Mucosa of descending colon (tissue), 3 donors: ENCODE data around the gene POLR2H. TPM values are rescaled to one million over a fixed set of nuclear protein-coding genes. Genes with fewer than 3 reads are reported as not detected.
A peak's percentile ranks its signal among the peaks of the same experiment; 100 is the strongest.

ENCODE experiments used
- ATAC-seq: fragments of 200-7000 bp; cut with Tn5 transposase; one replicate; pipeline ENCODE4 v1.9.1; 2020; ENCODE audit warnings: mild to moderate bottlenecking, moderate library complexity
- DNase-seq, 3 donors: peaks; one replicate each; pipeline ENCODE4 v3.0.0-alpha.2; 2020
- H3K36me3 ChIP-seq: fragments of 200-600 bp; one replicate; pipeline ENCODE4 v1.8.0; 2021; ENCODE audit warnings: low read depth, mild to moderate bottlenecking
- H3K4me1 ChIP-seq: fragments of 200-600 bp; one replicate; pipeline ENCODE4 v1.8.0; 2021; ENCODE audit warnings: low read depth, mild to moderate bottlenecking
- H3K4me3 ChIP-seq: fragments of 200-600 bp; one replicate; pipeline ENCODE4 v1.8.0; 2021; ENCODE audit warnings: mild to moderate bottlenecking
- H3K9me3 ChIP-seq: fragments of 200-600 bp; one replicate; pipeline ENCODE4 v1.8.0; 2021; ENCODE audit warnings: mild to moderate bottlenecking
- intact Hi-C, 2 donors: fragments of 100-400 bp; cut with DNase I in 1 of 2; cut with micrococcal nuclease in 1 of 2; formaldehyde crosslinking; loops; one replicate each; pipeline versions ENCODE4 v1.11.0 to v1.11.1; 2022; cut with DNase I, micrococcal nuclease
- total RNA-seq, 3 donors: library from RNA; stranded (reverse); fragmentation: NEBNext Ultra II Directional in 2 of 3; extraction: Animal tissue kit (Norgen Biotek cat#: 25700) in 2 of 3; gene quantifications; one replicate each; pipeline versions ENCODE4 v1.2.1 to v1.2.4, GENCODE V29; 2021 to 2023
- TF ChIP-seq, protein P1 (sequence below): fragments of 200-600 bp; IDR thresholded peaks from one replicate; pipeline ENCODE4 v1.8.0; 2022; ENCODE audit warnings: antibody characterized with exemption, mild to moderate bottlenecking
- donor health status: DM: no; HTN: no; CAD: no; lungs with moderate emphysema.
- donor health status: DM: no; HTN: no; CAD: no.
- donor health status: DM: no; HTN: yes; CAD: no.

Gene POLR2H
- total RNA-seq, 3 donors from 2014 or later = 87.8 to 126 (median 90.1) TPM

DNA sequence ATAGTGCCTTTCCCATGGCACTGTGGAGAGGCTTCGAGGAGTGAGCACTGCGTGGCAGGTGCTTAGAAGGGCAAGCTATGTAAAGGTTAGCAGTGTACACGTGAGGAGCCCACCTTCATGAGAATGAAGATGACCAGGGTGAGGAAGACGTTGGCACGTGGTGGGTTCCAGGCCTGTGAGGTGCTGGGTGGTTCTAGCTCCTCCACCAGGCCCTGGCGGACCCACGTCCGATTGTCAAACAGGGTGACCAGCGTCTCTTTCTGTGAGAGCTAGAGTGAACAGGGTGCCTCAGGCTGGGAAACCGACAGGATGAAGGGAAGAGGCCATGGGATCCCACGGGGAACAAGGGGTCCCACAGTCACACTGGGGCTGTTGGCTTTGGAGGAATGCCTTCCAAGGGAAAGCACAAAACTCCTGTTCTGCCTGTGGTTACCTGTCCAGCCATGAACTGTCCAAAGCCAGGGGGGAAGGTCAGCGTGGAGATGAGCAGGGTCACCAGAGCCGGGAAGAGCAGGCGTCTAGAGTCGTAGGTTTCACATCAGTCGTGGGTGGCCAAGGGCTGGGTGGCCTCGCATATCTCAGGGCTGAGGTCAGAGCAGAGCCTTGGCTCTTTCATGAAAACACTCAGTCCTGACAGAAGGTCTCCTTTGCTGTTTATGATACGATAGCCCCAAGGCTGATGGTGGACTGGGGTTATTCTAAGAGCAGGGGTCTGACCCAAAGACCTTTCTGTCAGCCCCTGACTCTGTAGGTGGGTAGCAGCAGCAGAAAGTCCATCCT is 6.1 kb upstream of the POLR2H start:
- DNase-seq (peak in 1 of 3 donors; percentile 21), ATAC-seq (no peak)

DNA sequence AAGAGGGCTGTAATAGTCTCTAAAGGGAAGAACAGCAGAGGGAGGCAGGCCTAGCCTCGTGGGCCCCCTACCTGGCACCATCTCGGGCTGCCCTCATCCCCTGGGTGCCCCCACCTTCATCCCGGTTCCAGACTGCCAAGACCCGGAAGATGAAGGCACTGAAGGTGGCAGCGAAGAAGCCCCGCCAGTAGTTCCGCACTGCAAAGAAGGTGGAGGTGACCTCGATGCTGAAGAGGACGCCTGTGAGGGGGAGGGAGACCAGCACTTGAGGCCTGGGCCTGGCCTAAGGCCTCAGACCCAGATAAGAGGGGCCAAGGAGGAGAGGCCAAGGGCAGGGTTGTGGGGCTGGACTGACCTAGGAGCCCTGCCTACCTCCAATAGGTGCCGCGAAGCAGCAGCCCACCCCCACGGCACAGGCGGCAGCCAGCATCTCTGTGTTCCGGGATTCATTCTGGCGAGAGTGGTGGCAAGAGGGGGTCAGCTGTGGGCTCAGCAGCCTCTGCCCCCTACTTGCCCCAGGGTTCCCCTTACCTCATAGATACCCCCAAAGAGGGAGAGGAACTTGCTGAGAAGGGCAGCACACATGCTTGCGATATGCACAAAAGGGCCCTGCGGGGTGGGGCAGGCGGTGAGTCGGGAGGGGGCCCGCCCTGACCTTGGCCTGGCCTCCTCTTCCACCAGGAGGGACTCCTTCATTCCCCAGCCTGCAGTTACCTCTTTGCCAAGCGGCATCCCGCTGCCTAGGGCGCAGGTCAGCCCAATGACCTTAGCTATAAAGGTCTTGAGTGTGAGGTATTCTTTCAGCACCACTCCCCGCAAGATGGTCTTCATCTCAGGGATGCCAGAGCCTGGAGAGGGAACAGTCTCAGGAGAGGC is 4.0 kb upstream of the POLR2H start:
- no peaks in the 10 kb centered on the region for H3K9me3 ChIP-seq
- intact Hi-C loops = no loop called here
- no peaks in the 10 kb centered on the region for H3K36me3 ChIP-seq
- peaks cover 20% of the 10 kb centered on the region for H3K4me1 ChIP-seq
- ATAC-seq (no peak), DNase-seq (no peak)
- TF ChIP-seq, protein P1, sequence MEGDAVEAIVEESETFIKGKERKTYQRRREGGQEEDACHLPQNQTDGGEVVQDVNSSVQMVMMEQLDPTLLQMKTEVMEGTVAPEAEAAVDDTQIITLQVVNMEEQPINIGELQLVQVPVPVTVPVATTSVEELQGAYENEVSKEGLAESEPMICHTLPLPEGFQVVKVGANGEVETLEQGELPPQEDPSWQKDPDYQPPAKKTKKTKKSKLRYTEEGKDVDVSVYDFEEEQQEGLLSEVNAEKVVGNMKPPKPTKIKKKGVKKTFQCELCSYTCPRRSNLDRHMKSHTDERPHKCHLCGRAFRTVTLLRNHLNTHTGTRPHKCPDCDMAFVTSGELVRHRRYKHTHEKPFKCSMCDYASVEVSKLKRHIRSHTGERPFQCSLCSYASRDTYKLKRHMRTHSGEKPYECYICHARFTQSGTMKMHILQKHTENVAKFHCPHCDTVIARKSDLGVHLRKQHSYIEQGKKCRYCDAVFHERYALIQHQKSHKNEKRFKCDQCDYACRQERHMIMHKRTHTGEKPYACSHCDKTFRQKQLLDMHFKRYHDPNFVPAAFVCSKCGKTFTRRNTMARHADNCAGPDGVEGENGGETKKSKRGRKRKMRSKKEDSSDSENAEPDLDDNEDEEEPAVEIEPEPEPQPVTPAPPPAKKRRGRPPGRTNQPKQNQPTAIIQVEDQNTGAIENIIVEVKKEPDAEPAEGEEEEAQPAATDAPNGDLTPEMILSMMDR = no peak
- no peak overlapping the region for H3K4me3 ChIP-seq

More for the DNA sequence above, 6.1 kb upstream of the POLR2H start:
- Histone ChIP-seq H3K36me3 (no peaks in the 10 kb centered on the region), H3K4me1 (peaks cover 27% of the 10 kb centered on the region), H3K4me3 (no peak overlapping the region), H3K9me3 (no peaks in the 10 kb centered on the region)
- TF ChIP-seq, protein P1 = no peak
- intact Hi-C loops = no loop called here

DNA sequence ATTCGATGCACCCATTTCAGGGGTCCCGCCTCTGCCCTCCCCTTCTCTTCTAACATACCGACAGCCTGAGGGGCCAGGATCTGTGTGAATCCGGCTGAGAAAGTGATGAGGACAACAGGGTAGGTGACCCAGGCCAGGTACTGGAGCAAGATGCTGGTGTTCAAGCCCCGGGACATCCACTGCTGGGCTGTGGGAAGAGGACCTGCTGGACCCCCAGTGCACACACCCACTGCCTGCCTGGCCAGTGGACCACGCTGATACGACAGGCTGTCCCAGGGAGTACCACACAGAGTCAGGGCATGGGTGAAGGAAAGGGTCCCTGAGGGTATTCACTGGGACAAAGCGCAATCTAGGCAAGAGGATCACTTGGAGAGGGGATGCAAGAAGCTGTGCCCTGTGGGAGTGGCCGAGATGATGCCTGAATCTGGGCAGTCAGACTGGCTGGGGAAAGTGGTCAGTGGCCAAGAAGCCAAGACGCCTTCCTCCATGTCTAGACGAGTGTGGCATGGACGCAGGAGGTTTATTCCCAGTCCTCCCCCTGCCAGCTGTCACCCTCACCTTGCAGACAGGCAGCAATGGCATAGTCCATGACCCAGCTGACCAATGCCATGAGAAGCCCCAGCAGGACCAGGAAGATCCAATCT is 3.3 kb upstream of the POLR2H start:
- peak in 1 of 3 donors; percentile 15 for DNase-seq
- Histone ChIP-seq H3K4me3 (no peak overlapping the region), H3K36me3 (no peaks in the 10 kb centered on the region), H3K9me3 (no peaks in the 10 kb centered on the region), H3K4me1 (peaks cover 14% of the 10 kb centered on the region)
- ATAC-seq = no peak
- TF ChIP-seq, protein P1 = no peak
- intact Hi-C loops = no loop called here

DNA sequence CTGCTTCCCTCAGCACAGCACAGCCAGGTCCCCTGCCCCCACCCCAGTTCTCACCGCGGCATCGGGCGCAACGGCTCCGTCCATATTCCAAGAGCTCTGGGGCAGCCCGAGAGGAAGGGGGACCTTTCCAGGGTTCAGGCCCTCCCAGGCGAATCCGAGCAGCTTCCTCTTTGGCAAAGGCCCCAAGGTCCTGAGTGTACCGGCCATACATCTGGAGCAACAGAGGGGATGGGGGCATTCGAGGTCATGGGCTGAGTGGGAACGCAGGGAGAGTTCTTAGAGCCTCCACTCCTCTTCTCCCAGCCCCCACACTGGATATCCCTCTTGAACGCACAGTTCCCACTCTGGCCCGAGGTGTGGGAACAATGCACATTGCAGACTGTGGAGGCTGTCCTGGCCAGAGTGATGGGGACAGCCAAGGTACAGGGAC is 2.6 kb upstream of the POLR2H start:
- ATAC-seq (no peak), DNase-seq (no peak)
- intact Hi-C loops = no loop called here
- TF ChIP-seq, protein P1 = no peak
- Histone ChIP-seq H3K4me3 (no peak overlapping the region), H3K9me3 (no peaks in the 10 kb centered on the region), H3K36me3 (no peaks in the 10 kb centered on the region), H3K4me1 (peaks cover 17% of the 10 kb centered on the region)

DNA sequence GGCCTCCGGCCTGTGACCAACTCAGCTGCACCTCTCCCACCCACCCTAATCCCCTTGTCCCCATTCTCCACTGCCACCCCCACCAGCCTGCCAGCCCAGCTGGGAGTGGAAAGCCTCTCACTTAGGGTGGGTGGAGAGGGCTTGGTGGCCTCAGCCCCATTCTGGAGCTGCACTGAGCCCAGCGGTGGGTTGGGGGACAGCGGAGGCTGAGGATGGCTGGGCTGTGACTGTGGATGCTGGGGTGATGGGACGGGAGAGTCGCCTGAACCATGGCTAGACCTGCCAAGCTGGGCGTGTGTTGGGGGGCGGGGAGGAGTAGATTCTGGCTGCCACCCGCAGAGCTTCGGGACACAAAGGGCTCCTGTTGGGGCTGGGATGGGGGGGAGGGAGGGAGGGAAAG is 1.9 kb upstream of the POLR2H start:
- intact Hi-C loops = no loop called here

More for the DNA sequence above, 1.9 kb upstream of the POLR2H start:
- H3K4me1 ChIP-seq = peaks cover 22% of the 10 kb centered on the region
- TF ChIP-seq, protein P1 = no peak
- no peak overlapping the region for H3K4me3 ChIP-seq
- ATAC-seq (no peak), DNase-seq (peak in 1 of 3 donors; percentile 45)
- no peaks in the 10 kb centered on the region for H3K36me3 ChIP-seq
- H3K9me3 ChIP-seq = no peaks in the 10 kb centered on the region
